Stimulated activated CD8-positive, alpha-beta memory T cell treated with anti-CD3 and anti-CD28 coated beads, Interleukin-15, amount 100 ng/mL, for 4 hours (primary cell): ENCODE data around the gene TRAPPC14.

ENCODE experiments used
- DNase-seq, 2 donors: peaks; one replicate each; pipeline ENCODE4 v3.0.0-alpha.2; 2020; ENCODE audit warnings: low read depth in 2 of 2

TRAPPC14 gene

GRCh38 chr7:100126931-100127865 lies 31.3 kb downstream of the TRAPPC14 start, which contains the start of gene MBLAC1:
Gene MBLAC1, plus strand, starts transcription at chr7:100126967. Its CDS starts 429 bp downstream, at chr7:100127396.
- peak; percentile 79 to 80 for DNase-seq

GRCh38 chr7:100126239-100126930 lies 32.1 kb downstream of the TRAPPC14 start:
- DNase-seq: no peak

GRCh38 chr7:100124301-100125230 lies 34.0 kb downstream of the TRAPPC14 start:
- DNase-seq: no peak

GRCh38 chr7:100122568-100122967 lies 36.0 kb downstream of the TRAPPC14 start:
- DNase-seq: no peak

GRCh38 chr7:100122067-100122466 lies 36.5 kb downstream of the TRAPPC14 start:
- DNase-seq: no peak

GRCh38 chr7:100120733-100121036 lies 37.8 kb downstream of the TRAPPC14 start:
- DNase-seq: no peak

GRCh38 chr7:100119970-100120732 lies 38.4 kb downstream of the TRAPPC14 start:
- DNase-seq: peak in 1 of 2 donors; percentile 32

- peak; percentile 82 to 92 for DNase-seq
These were observed 39.2 kb downstream of the TRAPPC14 start, which contains the start of the genes CNPY4 and TAF6 for GRCh38 chr7:100119072-100119969. Gene CNPY4, plus strand, starts transcription at chr7:100119634. Its CDS starts 111 bp downstream, at chr7:100119745. Gene TAF6, minus strand, starts transcription at chr7:100119358. Its CDS starts 5,149 bp downstream, at chr7:100114209.

GRCh38 chr7:100118388-100119071 lies 40.0 kb downstream of the TRAPPC14 start:
- no peak for DNase-seq

- no peak for DNase-seq
These were observed 43.5 kb downstream of the TRAPPC14 start for GRCh38 chr7:100115026-100115425.

- DNase-seq: no peak
These were observed 46.6 kb downstream of the TRAPPC14 start for GRCh38 chr7:100111914-100112313.

GRCh38 chr7:100111156-100111555 lies 47.4 kb downstream of the TRAPPC14 start:
- DNase-seq: no peak

GRCh38 chr7:100109521-100110163 lies 48.9 kb downstream of the TRAPPC14 start:
- DNase-seq: no peak

- no peak for DNase-seq
These were observed 50.6 kb downstream of the TRAPPC14 start for GRCh38 chr7:100107890-100108289.

GRCh38 chr7:100107125-100107737 lies 51.3 kb downstream of the TRAPPC14 start:
- no peak for DNase-seq

- DNase-seq: no peak
These were observed 51.9 kb downstream of the TRAPPC14 start for GRCh38 chr7:100106633-100107032.

GRCh38 chr7:100105534-100105933 lies 53.0 kb downstream of the TRAPPC14 start:
- DNase-seq: no peak
